ENCODE measurements around the gene SELENOF. TPM values are rescaled to one million over a fixed set of nuclear protein-coding genes. Genes with fewer than 3 reads are reported as not detected.
"Not testable (repeated sequence)": the region's sequence is repeated elsewhere in the genome, so short reads cannot be mapped to it uniquely, and the experiment has no call there.

Gene SELENOF
- total RNA-seq, 2 donors from 2014 or later = 114 to 130 TPM

GRCh38 chr1:86826856-86827255 is 87.1 kb downstream of the SELENOF start:
- intact Hi-C loops (cut with DNase I) = no loop called here
- DNase-seq (no peak), ATAC-seq (no peak)

GRCh38 chr1:86825319-86825718 is 88.6 kb downstream of the SELENOF start:
- intact Hi-C loops (cut with DNase I) = no loop called here
- DNase-seq (no peak), ATAC-seq (no peak)

- ATAC-seq = no peak
- intact Hi-C loops (cut with DNase I) = no loop called here
Measured at GRCh38 chr1:86823821-86824500, 90.0 kb downstream of the SELENOF start.

DNA sequence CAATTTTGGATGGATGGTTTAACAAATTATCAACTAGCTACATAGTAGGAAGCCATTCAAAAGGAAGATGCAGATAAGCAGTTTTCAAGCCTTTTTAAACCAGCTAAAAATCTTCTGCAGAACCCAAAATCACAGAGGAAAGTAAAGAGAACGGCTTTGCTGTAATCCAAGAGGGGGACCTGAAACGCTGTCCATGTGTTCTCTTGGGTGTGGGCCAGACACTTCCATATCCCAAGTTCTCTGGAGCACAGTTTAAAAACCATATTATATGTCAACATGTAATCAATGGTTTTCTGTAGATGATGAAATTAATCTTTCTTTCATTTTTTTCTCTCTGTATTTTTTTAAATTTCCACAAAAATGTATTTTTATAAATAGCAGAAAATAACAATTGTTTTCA is 90.5 kb downstream of the SELENOF start:
- no peak for ATAC-seq
- intact Hi-C loops (cut with DNase I) = no loop called here
- no peak for DNase-seq

More at GRCh38 chr1:86823821-86824500, 90.0 kb downstream of the SELENOF start:
- no peak for DNase-seq

- ATAC-seq = no peak
- DNase-seq = no peak
- intact Hi-C loops (cut with DNase I) = no loop called here
Measured at GRCh38 chr1:86822459-86822858, 91.5 kb downstream of the SELENOF start.

DNA sequence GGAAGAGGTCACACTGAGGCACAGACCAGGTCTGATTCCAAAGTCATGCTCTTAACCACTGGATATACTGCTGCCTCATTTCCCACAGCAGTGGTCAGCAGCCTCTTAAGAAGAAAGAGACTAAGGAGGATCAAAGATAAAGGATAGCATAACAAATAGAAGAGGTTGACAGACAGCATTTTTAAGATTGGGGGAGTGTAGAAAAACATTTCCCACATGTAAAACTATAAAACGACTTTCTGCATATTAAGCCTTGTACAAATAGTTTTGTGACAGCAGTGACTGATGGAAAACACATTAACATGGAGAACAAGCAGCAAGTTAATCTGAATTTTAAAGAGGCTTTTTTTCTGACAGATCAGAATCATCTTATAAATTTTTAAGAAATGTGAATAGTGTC is 92.0 kb downstream of the SELENOF start:
- intact Hi-C loops (cut with DNase I) = no loop called here
- no peak for ATAC-seq
- no peak for DNase-seq

- intact Hi-C loops (cut with DNase I); ATAC-seq; DNase-seq: not testable (repeated sequence)
Measured at GRCh38 chr1:86819970-86820369, 94.0 kb downstream of the SELENOF start.

- DNase-seq; ATAC-seq; intact Hi-C loops (cut with DNase I): not testable (repeated sequence)
Measured at GRCh38 chr1:86817246-86817826, 96.6 kb downstream of the SELENOF start.

GRCh38 chr1:86814118-86814517 is 99.8 kb downstream of the SELENOF start:
- ATAC-seq; DNase-seq; intact Hi-C loops (cut with DNase I): not testable (repeated sequence)

Other genes with a start within 250 kb of the SELENOF start
- gene SH3GLB1, start 209.6 kb downstream of the SELENOF start, total RNA-seq = 100 to 1,000 TPM; 110 to 114 TPM
- 10 to 100 TPM; 12.8 to 12.9 TPM for gene HS2ST1, start 509 bp upstream of the SELENOF start, total RNA-seq